HG03342 (cell line): ENCODE measurements around the gene CARHSP1.
A peak's percentile ranks its signal among the peaks of the same experiment; 100 is the strongest.
"Not testable (repeated sequence)": the region's sequence is repeated elsewhere in the genome, so short reads cannot be mapped to it uniquely, and the experiment has no call there.

Experiments used
- ATAC-seq: cut with Tn5 transposase; IDR thresholded peaks from one replicate; pipeline ENCODE4 v1.9.1; 2021; ENCODE audit warnings: mild to moderate bottlenecking, moderate library complexity; ENCODE audit not compliant: unreplicated experiment

The CARHSP1 gene

DNA sequence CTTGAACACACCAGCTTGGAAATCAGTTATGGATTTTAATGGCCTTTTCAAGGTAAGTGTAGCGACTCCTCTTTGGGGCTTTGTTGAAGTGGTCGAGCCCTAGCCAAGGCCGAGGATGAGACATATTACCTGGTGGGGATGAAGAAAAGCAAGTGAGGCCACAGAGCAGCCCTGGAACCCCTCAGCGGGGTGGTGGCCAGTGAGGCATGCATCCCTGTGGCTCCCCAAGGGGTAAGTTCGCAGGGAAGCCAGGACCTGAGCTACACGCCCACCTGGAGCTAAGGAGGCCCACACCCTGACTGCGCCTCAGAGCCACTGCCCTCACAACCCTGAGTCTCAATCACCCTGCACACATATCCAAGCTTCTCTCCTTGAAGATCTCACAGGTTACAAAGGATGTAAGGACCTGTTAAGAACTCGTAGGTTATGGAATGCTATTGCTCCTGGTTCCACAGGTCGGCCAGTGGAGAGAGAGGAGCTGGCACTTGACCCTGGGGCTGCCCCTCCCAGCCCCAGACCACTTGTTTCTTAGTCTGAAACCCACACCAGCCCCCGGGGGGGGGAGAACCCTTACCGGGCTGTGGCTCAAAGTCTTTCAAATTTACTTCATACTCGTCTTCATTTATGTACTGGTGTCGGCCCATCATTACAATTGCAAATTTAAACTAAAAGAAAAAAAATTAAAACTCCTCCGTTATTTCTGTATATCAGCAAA, 25.3 kb upstream of the CARHSP1 start:
- no peak for ATAC-seq

DNA sequence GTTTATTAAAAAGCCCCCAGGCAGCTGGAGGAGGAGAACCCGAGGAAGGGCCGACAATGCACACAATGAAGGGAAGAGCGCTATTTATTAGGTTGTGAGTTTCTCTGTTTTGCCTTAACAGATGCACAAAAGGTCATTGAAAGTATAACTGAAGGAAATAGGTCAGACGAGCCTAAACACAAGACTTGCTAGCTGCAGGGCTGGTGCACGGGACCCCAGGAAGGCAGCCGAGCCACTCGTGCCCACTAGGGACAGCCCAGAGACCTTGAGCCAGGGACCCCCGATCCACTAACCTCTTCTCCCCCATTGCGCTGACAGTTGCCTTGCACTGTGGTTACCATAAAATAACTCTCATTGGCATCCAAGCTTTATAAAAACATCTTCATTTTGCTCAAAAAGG, 24.6 kb upstream of the CARHSP1 start:
- ATAC-seq, result no peak

DNA sequence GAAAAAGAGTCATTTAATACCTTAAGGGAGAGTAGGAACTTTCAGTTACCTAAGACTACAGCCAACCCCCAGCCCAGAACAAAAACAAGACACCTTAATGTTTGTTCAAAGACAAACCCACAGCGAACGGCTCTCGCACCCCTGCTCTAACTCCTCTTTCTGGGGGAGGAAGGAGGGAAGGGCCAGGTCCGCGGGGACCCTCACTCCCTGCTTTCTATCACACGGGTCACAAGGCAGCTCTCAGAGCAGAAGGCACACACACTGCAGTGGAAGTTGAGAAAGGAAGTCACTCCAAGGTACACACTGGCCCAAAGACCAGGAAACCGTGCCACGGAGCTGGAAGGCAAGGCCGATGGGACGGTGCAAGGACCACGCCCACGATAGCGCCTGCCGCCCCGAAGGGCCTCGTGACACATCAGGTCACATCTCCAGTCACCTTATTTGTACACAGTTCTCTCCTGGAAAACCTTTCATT, 23.3 kb upstream of the CARHSP1 start:
- ATAC-seq, result peak; percentile 22

DNA sequence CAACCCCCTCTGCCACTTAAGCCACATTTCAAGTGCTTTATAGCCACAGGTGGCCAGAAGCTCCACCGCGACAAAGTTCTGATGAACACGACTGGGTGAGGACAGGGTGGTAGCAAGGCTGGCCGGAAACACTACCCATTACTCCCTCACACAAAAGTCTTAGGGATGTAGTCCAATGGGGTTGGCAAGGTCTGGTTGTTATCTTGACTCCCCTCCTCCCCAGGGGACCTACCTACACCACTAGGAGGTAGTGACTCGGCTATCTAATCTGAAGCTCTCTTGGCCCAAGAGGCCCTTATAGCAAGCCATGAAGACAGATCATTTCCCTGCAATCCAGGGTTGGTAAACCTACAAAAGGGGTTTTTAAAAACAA, 21.7 kb upstream of the CARHSP1 start:
- ATAC-seq, result no peak

DNA sequence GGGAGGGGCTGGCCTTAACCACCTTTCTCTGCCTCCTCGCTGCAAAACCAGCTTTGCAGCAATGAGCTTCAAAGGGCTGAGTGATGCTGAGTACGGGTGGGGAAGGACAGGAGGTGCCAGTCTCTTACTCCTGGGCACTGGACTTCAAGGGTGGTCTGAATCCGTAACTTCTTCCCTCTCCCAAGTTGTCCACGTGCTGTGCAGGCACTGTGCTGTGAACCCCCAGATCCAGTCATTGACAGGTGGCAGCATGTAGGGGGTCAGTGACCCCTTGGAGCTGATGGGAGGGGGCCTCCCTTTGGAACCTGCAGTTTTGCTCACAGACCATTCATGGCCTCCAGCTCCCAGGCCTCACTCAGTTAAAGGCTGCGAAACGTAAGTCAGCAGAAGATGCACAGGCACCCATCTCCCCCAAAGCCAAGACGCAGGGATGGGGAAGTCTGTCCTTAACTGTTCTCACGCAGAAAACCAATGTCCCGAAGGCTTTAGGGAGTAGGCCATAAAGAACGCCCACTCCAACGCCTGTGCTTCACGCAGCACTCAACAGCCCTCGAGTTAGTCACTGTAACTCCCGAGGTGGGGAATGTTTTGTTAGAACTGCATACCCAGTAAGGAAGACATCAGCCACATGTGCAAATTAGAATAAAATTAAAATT, 21.2 kb upstream of the CARHSP1 start:
- no peak for ATAC-seq

DNA sequence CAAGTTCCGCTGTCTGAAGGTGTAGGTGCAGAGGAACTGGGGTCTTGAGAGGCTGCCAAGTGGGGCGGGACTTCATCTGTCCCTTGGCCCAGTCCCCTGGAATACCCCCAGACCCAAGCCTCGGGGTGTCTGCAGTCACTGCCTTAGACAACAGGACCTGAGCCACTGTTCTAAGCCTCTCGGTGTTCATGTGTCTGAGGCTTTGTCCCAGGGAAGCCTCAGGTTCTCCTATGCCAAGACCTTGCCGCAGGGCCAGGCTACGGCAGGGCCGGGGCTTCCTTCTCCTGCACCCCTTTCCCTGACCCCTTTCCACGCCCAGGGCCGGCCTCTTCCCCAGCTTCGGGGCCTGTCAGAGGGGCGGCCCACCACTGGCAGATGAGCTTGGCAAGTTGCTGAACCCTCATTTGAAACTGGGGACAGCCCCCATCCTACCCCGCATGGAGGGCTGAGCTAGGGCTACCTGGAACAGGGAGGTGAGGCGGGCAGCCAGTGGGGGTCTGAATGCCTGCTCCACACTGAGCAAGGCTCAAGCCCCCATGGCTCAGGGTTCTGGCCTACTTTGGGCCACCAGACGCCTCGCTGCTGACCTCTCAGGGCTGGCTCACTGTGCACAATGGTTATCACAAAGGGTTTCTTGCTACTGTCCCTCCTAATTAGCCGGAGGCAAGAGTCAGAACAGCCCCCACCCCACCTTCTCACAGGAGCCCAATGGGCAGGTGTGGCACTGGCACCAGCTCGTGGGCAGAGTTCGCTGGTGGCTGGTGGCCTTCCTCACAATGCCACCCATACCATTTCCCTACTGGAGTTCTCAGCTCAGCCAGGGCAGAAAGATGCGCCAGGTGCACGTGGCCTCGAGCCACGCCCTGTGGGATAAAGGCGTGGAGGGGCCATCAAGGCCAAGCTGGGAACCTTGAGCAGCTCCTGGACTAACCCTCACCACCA, 20.4 kb upstream of the CARHSP1 start:
- no peak for ATAC-seq

DNA sequence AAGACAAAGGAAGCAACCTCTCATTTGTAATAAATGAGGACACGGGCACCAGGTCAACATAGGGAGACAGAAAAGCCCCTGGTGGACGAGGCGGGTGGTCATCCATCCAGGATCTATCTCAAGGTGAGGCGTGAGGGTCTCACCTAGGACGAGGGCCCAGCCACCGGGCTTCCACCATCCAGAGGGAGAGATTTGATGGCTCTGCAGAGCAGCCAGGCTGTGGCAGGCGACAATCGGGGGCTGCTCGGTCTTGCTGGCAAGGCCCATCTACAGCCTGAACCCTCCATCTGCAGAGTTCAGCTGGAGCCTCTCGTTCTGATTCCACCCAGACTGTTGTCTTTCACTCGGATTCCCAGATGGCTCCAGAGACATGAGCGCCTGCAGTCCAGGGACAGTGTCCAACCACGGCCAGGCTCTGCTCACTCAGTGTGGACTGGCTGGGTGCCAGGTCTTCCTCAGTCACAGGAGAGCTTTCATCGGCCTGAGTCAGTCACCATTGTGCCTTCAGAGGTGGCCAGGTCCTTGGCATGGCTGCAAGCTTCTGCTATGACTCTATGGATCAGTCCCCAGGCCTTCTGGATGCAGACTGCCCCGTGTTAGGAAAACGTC, 19.2 kb upstream of the CARHSP1 start:
- ATAC-seq, result no peak

DNA sequence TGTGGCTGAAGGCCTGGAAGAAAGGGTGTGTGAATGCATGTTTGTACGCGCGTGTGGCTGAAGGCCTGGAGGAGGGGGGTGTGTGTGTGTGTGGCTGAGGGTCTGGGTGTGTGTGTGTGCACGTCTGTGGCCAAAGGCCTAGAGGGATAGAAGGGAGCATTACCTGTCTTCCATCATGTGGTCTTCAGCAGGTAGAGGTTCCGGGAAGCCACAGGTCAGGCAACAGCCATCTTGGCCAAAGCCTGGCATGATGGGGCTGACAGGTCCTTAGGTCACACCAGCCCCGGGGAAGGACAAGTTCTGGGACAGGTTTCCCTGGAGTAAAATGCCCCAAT, 18.6 kb upstream of the CARHSP1 start:
- ATAC-seq, result no peak

DNA sequence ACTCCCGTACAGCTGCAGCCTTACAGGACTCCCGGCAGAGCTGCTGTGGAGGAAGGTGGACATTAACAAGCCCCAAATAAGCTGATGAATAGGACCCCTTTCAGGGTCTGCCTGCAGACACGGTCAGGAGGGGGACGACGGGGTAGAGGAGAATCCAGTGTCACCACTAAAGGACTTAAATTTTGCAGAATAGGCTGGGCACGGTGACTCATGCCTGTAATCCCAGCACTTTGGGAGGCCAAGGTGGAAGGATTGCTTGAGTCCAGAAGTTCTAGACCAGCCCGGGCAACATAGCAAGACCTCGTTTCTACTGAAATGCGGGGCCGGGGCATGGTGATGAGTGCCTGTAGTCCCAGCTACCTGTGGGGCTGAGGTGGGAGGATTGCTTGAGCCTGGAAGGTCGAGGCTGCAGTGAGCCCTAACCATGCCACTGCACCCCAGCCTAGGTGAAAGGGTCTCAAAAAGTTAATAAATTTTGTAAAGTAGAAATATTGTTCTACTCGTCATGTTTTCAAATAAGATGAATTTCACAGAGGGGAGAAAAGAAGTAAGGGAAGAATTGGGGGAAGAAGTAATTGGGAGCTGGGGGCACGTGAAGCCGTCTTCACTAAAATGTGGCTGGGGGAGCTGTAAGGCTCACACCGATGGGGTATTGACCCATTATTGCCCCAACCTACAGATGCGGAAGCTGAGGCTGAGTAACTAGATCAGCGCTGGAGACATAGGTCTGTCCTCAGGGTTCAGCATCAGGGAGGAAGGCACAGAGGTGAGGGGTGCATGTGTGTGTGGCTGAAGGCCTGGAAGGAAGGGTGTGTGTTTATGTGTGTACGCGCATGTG, 18.0 kb upstream of the CARHSP1 start:
- no peak for ATAC-seq

DNA sequence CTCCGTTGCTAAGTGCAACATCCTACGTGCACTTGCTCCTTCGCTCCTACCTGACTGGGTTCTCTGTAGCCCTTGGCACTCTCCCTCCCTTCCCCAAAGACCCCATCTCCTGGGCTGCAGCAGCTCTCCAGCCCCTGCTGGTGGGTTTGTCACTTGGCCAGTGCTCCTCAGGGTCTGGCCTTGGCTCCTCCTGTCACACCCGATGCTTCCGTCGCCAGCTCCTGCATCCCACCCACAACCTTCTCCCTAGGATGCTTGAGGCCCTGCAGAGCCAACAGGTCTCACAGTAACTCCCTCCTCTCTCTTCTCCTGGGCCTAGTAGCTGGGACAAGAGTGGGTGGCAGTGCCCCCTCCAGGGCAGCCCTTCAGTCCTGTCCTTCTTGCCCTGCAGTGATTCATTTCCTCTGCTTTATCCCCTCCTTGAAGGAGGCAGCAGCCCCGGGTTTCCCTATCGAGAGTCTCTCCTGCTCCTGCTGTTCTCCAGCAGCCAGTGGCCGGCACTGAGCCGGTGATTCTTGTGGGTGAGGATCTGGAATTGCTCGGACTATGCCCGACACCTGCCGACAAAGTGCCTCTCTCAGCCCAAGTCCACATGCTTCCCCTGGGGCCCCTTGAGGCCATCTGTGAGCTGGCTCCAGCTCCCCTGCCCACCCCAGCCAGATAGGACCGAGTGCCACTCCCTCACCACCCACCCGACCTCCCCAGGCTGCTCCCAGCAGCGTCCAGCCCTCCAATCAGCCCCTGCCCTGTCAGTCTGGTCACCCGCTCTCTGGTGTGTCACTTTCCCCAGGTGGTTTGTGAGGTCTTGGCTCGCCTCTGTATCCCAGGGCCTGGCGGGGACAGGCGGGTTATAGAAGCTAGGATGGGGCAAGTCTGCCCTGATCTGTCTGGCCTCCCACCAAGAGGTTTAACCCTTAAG, 17.1 kb upstream of the CARHSP1 start:
- no peak for ATAC-seq

DNA sequence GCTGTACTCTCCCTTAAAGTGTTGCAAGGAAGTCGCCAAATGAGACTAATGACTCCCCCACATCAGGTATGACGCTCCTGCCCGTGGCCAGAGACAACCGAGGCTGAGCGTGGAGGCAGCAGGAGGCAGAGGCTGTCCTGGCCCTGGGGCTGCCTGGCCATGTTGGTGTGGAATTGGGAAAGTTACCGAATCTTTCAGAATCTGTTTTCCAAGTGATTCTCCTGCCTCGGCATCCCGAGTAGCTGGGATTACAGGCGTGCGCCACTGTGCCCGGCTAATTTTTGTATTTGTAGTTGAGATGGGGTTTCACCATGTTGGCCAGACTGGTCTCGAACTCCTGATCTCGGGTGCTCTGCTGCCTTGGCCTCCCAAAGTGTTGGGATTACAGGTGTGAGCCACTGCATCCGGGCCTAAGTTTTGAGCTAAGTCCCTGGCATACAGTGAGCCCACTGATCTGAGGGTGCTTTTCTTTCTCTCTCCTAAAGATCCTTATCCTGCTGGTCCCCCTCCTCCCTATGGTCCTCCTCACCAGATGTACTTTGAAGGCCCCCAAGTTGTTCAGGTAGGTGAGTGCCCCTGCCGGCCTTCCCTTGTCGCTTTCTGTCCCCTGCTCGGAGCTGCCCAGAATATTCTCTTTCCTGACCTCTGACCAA, 14.0 kb upstream of the CARHSP1 start:
- ATAC-seq, result no peak

DNA sequence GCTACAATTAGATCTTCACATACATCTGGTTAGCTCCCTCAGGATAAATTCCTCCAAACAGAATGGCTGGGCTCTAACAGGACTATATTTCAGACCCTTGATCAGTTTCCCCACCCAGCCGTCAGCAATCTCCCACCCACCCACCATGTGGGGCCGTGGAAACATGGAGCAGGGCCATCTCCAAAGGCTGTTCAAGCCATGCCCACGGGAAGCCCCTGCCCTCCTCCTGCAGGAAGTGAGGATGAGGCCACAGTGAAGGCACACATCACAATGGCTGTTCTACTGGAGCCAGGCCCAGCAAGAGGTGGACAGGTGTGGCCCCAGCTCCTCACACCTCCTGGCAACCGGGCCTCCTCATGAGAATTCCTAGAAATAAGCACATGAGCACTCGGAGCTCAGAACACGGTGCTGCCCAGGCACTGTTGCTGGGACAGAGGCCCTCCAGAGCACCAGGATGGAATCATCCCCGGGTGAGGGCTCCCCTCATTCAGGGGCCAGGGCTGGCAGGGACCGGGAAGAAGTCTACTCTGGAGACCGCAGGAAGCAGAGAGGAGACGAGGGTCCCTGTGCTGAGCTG, 13.3 kb upstream of the CARHSP1 start, which contains the start of gene LITAFD:
TSS of gene LITAFD (plus strand) at position 311 of the 577 bp plus-strand sequence. CDS start 2,005 bp downstream, outside the sequence.
- ATAC-seq, result no peak

DNA sequence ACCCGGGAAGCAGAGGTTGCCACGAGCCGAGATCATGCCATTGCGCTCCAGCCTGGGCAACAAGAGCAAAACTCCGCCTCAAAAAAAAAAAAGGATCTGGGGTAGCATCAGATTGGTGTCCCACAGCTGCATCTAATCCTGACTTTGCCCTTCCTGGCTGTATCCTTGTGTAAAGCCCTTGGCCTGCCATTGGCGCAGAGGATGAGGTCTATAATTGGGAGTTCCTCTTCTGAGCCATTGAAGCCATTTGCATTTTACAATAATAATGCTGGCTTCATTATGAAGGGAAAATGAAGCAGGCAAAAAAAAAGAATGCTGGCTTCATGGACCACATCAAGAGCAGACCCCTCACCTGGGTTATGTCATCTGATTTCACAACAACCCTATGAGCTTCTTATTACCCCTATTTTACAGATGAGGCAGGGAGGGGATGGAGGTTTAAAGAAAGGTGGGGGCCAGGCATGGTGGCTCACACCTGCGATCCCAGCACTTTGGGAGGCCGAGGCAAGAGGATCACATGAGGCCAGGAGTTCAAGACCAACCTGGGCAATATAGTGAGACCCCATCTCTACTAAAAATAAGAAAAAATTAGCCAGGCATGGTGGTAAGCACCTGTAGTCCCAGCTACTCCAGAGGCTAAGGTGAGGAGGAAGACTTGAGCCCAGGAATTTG, 12.2 kb upstream of the CARHSP1 start:
- no peak for ATAC-seq

DNA sequence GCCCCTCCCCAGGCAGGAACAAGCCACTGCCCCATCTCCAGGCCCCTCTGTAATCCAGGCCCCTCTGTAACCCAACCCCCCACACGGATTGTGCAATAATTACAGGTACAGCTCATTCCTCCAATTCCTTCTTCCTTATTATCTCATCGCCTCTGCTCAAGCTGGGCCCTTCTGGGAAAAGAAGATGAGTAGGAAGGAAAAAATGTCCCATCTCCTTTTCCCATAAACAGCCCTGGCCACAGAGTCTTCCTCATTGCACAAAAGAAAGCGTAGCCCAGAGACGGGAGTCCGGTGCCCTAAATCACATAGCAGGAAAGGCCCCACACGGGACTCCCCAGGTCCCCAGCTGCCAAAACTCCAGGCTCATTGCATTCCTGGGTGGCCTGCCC, 9.7 kb upstream of the CARHSP1 start:
- ATAC-seq, result no peak

DNA sequence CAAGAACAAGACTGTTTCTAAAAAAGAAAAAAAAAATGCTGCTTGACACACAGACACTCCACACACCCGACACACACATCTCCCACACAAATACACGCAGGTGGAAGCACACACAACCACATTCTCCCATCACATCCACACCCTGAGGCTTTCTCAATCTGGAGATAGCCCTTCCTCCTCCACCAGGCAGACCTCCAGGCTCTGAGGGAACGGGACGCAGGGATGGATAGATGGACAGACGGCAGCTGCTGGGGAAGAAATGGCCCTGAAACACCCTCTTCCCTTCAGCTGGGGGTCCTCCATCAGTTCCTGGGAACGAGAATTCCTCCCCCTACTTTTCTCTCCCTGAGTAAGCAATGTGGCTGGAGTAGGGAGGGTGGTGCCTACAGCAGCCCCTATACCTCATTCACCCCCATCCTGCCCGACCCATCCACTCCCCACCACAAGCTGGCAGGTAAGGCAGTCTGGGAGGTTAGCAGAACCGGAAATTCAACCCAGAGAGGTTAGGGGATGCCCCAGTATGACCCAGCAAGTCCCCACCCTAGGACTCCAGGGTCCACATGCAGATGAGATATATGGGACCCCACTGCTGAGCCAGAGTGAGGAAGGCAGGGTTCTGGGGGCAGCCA, 9.2 kb upstream of the CARHSP1 start:
- no peak for ATAC-seq

DNA sequence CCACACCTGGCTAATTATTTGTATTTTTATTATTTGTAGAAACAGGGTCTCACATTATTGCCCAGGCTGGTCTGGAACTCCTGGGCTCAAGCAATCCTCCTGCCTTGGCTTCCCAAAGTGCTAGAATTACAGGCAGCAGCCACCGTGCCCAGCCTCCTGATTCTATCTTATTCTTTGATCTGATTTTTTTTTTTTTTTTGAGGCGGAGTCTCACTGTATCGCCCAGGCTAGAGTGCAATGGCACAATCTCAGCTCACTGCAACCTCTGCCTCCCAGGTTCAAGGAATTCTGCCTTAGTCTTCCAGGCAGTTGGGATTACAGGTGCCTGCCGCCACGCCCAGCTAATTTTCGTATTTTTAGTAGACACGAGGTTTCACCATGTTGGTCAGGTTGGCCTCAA, 6.5 kb upstream of the CARHSP1 start:
- not testable (repeated sequence) for ATAC-seq

DNA sequence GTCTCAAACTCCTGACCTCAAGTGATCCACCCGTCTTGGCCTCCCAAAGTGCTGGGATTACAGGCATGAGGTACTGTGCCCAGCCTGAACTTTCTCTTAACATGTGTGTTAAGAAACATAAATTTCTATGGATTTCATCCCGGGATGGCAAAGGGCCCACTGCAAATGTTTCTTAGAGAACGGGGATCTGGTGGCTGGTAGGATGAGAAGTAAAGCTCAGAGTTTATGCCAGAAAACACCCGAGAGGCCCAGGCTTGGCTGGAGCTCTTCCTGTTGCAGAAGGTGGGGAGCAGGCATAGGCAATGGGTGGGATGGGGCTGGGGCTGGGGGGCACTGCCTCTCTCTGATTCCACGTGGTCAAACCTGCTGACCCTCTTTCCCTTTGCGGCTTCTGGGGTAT, 5.6 kb upstream of the CARHSP1 start:
- no peak for ATAC-seq
